SK-N-SH (cell line): ENCODE measurements around the gene IFI27L1. TPM values are rescaled to one million over a fixed set of nuclear protein-coding genes. Genes with fewer than 3 reads are reported as not detected.

Experiments used
- CTCF ChIA-PET: fragments of 300-600, 350-600 bp; formaldehyde crosslinking; extraction: SDS; loops from one replicate; lab custom pipeline; 2021; lab: Yijun Ruan, JAX
- POLR2A ChIA-PET: fragments of 350-600 bp; sonication (Branson Sonifier 250); formaldehyde crosslinking; extraction: SDS; loops from one replicate; lab custom pipeline; 2020; ENCODE audit warnings: antibody characterized with exemption, inconsistent platforms; lab: Yijun Ruan, JAX
- DNase-seq: peaks from one replicate; pipeline ENCODE4 v3.0.0; 2012
- H2AFZ ChIP-seq: fragments of 200-600 bp; sonication (generic); 2 replicates; pipeline ENCODE4 v1.8.1; 2016; ENCODE audit warnings: antibody characterized with exemption, mild to moderate bottlenecking, low read depth
- H3F3A ChIP-seq: fragments of 200-600 bp; sonication (generic); replicated peaks from 2 replicates; pipeline ENCODE3; 2016; ENCODE audit warnings: antibody characterized with exemption, mild to moderate bottlenecking; ENCODE audit not compliant: insufficient read depth
- H3K27ac ChIP-seq, 2 experiments: fragments of 200-500 bp in 1 of 2; fragments of 200-600 bp in 1 of 2; sonication (Bioruptor generic) in 1 of 2; sonication (generic), shearing (Covaris generic) in 1 of 2; 2 replicates each; pipeline versions ENCODE4 v1.5.1 to v1.6.1; 2014 to 2016; ENCODE audit warnings: low read depth in 2 of 2, inconsistent platforms in 1 of 2, low read length in 1 of 2, mild to moderate bottlenecking in 1 of 2, mixed read lengths in 1 of 2
- H3K27me3 ChIP-seq: fragments of 200-600 bp; sonication (generic), shearing (Covaris generic); 2 replicates; pipeline ENCODE4 v1.6.1; 2016; ENCODE audit warnings: mixed run types; ENCODE audit not compliant: insufficient read depth
- H3K36me3 ChIP-seq, 2 experiments: fragments of 200-500 bp in 1 of 2; fragments of 200-600 bp in 1 of 2; sonication (Bioruptor generic) in 1 of 2; sonication (generic) in 1 of 2; replicated peaks in 1 of 2; 2 replicates each; pipeline versions ENCODE3 to v1.5.1; 2014 to 2016; ENCODE audit warnings: low read length in 1 of 2, mild to moderate bottlenecking in 1 of 2; ENCODE audit not compliant: insufficient read depth in 2 of 2, control insufficient read depth in 1 of 2
- H3K4me1 ChIP-seq, 2 experiments: fragments of 200-500 bp in 1 of 2; fragments of 200-600 bp in 1 of 2; sonication (Bioruptor generic) in 1 of 2; sonication (generic), shearing (Covaris generic) in 1 of 2; 2 replicates each; pipeline versions ENCODE4 v1.5.1 to v1.6.1; 2014 to 2016; ENCODE audit warnings: low read depth in 1 of 2, low read length in 1 of 2, mixed run types in 1 of 2; ENCODE audit not compliant: insufficient read depth in 2 of 2, control insufficient read depth in 1 of 2
- H3K4me2 ChIP-seq: fragments of 200-600 bp; sonication (generic), shearing (Covaris generic); 2 replicates; pipeline ENCODE4 v1.6.1; 2017; ENCODE audit warnings: mixed run types
- H3K4me3 ChIP-seq, 2 experiments: fragments of 200-500 bp in 1 of 2; fragments of 200-600 bp in 1 of 2; sonication (Bioruptor generic) in 1 of 2; sonication (generic), shearing (Covaris generic) in 1 of 2; 2 replicates each; pipeline versions ENCODE4 v1.5.1 to v1.8.1; 2014 to 2016; ENCODE audit warnings: low read depth in 2 of 2, inconsistent platforms in 1 of 2, low read length in 1 of 2, mild to moderate bottlenecking in 1 of 2, mixed read lengths in 1 of 2, moderate library complexity in 1 of 2
- H3K79me2 ChIP-seq: fragments of 200-600 bp; sonication (generic); 2 replicates; pipeline ENCODE4 v1.8.1; 2017; ENCODE audit warnings: mild to moderate bottlenecking; ENCODE audit not compliant: insufficient read depth
- H3K9ac ChIP-seq: fragments of 200-600 bp; sonication (generic); 2 replicates; pipeline ENCODE4 v1.6.1; 2017; ENCODE audit warnings: mixed run types
- H3K9me2 ChIP-seq: fragments of 200-600 bp; sonication (generic); 2 replicates; pipeline ENCODE4 v1.6.1; 2017; ENCODE audit warnings: mixed run types
- H3K9me3 ChIP-seq: fragments of 200-600 bp; sonication (generic); 2 replicates; pipeline ENCODE4 v1.6.1; 2017; ENCODE audit warnings: mixed run types, mild to moderate bottlenecking, moderate library complexity
- H4K20me1 ChIP-seq: fragments of 200-600 bp; sonication (generic); 2 replicates; pipeline ENCODE4 v1.6.1; 2017; ENCODE audit warnings: mild to moderate bottlenecking, mixed run types; ENCODE audit not compliant: insufficient read depth
- CTCF ChIP-seq: fragments of 200-600 bp; sonication (generic); IDR thresholded peaks from 2 replicates; pipeline ENCODE4 v1.6.1; 2017; ENCODE audit warnings: antibody characterized with exemption, mild to moderate bottlenecking, moderate library complexity
- FOSL2 ChIP-seq: IDR thresholded peaks from 2 replicates; pipeline ENCODE4 v1.4.0; 2012; ENCODE audit warnings: low read depth, mild to moderate bottlenecking, moderate library complexity, borderline replicate concordance
- GATA2 ChIP-seq: sonication (generic); formaldehyde crosslinking; IDR thresholded peaks from 2 replicates; pipeline ENCODE4 v1.5.0; 2020; ENCODE audit warnings: mild to moderate bottlenecking, missing genetic modification reagents
- MEF2A ChIP-seq: IDR thresholded peaks from 2 replicates; pipeline ENCODE4 v1.4.0; 2012; ENCODE audit warnings: low read depth, borderline replicate concordance
- REST ChIP-seq: IDR thresholded peaks from 2 replicates; pipeline ENCODE4 v1.6.1; 2012; ENCODE audit warnings: mild to moderate bottlenecking, low read depth, low read length, moderate library complexity
- SIN3A ChIP-seq: IDR thresholded peaks from 2 replicates; pipeline ENCODE4 v1.6.1; 2012; ENCODE audit warnings: low read depth, mild to moderate bottlenecking, low read length, moderate library complexity, borderline replicate concordance
- TAF1 ChIP-seq: IDR thresholded peaks from 2 replicates; pipeline ENCODE4 v1.6.1; 2012; ENCODE audit warnings: low read depth, mild to moderate bottlenecking, low read length, moderate library complexity, borderline replicate concordance
- USF1 ChIP-seq: IDR thresholded peaks from 2 replicates; pipeline ENCODE4 v1.4.0; 2012; ENCODE audit warnings: low read depth, borderline replicate concordance
- YY1 ChIP-seq: IDR thresholded peaks from 2 replicates; pipeline ENCODE4 v1.4.0; 2012; ENCODE audit warnings: low read depth, mild to moderate bottlenecking
- WGBS: methylation state at CpG from one replicate; pipeline ENCODE4 v1.1.6; 2017; ENCODE audit warnings: low lambda C conversion rate; 5-methylcytosine and 5-hydroxymethylcytosine counted together
- polyA plus RNA-seq, 3 experiments: library from polyadenylated mRNA; depleted of rRNA; stranded (reverse); fragments of >200 nt; gene quantifications; 2 replicates each; pipeline ENCODE4 v1.2.3, GENCODE V29; 2012

Gene IFI27L1
- polyA plus RNA-seq, 1 of the 3 experiments (the other 2 are of a cell fraction): 35.3 TPM

- Histone ChIP-seq H4K20me1 (no peaks in the 10 kb centered on the region), H3K27ac (no peak overlapping the region), H3K9ac (no peak overlapping the region), H2AFZ (no peak overlapping the region), H3K9me2 (no peaks in the 10 kb centered on the region)
- 93% methylated on average over 3 of the region's 10 CpGs for WGBS
- DNase-seq: no peak
- CTCF ChIA-PET: no interaction called here
- POLR2A ChIA-PET: no interaction called here
- no peak for TF ChIP-seq GATA2 (CRISPR knock-in tag)
- TF ChIP-seq SIN3A: no peak
- no peak for TF ChIP-seq REST
- TF ChIP-seq TAF1: no peak
- TF ChIP-seq FOSL2: no peak
- no peak for TF ChIP-seq MEF2A
- TF ChIP-seq USF1: no peak
- no peak for TF ChIP-seq YY1
- TF ChIP-seq, all 33 proteins: peak for 0
- Histone ChIP-seq H3F3A (no peaks in the 10 kb centered on the region), H3K4me3 (no peak overlapping the region), H3K27me3 (no peaks in the 10 kb centered on the region), H3K4me2 (no peak overlapping the region), H3K4me1 (peaks cover 0 to 11% of the 10 kb centered on the region in 2 experiments; a peak in 2 of 4 replicates), H3K79me2 (no peaks in the 10 kb centered on the region), H3K9me3 (no peaks in the 10 kb centered on the region), H3K36me3 (no peaks in the 10 kb centered on the region)
Measured at GRCh38 chr14:94101748-94102147, 20.6 kb downstream of the IFI27L1 start.

GRCh38 chr14:94102768-94103482, 21.8 kb downstream of the IFI27L1 start:
- no peaks in the 10 kb centered on the region for H3K9me3 ChIP-seq
- peaks cover 0 to 3% of the 10 kb centered on the region in 2 experiments for H3K36me3 ChIP-seq
- ChIA-PET CTCF (no interaction called here), POLR2A (no interaction called here)
- H3K79me2 ChIP-seq: no peaks in the 10 kb centered on the region
- H3K9ac ChIP-seq: no peak overlapping the region
- no peak overlapping the region for H3K27ac ChIP-seq
- peaks cover 0 to 11% of the 10 kb centered on the region in 2 experiments; a peak in 2 of 4 replicates for H3K4me1 ChIP-seq
- 87% methylated on average over 8 of the region's 8 CpGs for WGBS
- H4K20me1 ChIP-seq: no peaks in the 10 kb centered on the region
- H3K4me3 ChIP-seq: no peak overlapping the region
- H2AFZ ChIP-seq: no peak overlapping the region
- H3K27me3 ChIP-seq: no peaks in the 10 kb centered on the region
- no peak for TF ChIP-seq CTCF
- no peaks in the 10 kb centered on the region for H3F3A ChIP-seq
- no peak for DNase-seq
- no peak overlapping the region for H3K4me2 ChIP-seq
- H3K9me2 ChIP-seq: no peaks in the 10 kb centered on the region
